Panc1 (cell line): ENCODE data around the gene SH3PXD2A. TPM values are rescaled to one million over a fixed set of nuclear protein-coding genes. Genes with fewer than 3 reads are reported as not detected.

ENCODE experiments used
- ATAC-seq: fragments of 200-7000 bp; cut with Tn5 transposase; 2 replicates; pipeline ENCODE4 v1.9.1; 2020; ENCODE audit warnings: mild to moderate bottlenecking, moderate library complexity
- BruUV-seq: library from RNA; stranded (reverse); fragments of 400-500 nt; replicated peaks from 2 replicates; lab custom pipeline; 2021; lab: Mats Ljungman, UMichigan
- CTCF ChIA-PET: fragments of 300-600 bp; sonication (Branson Sonifier 250); formaldehyde crosslinking; loops from one replicate; lab custom pipeline; 2022; ENCODE audit warnings: antibody characterized with exemption; lab: Charles Lee
- POLR2A ChIA-PET: fragments of 300-600 bp; sonication (Branson Sonifier 250); formaldehyde crosslinking; loops from one replicate; lab custom pipeline; 2022; ENCODE audit warnings: antibody characterized with exemption; lab: Charles Lee
- DNase-seq: peaks from one replicate; pipeline ENCODE4 v3.0.0-alpha.2; 2010; ENCODE audit warnings: low read depth, low spot score
- H3K27ac ChIP-seq: 2 replicates; pipeline ENCODE4 v1.5.1; 2011; ENCODE audit warnings: mild to moderate bottlenecking, low read length, inconsistent platforms
- H3K27me3 ChIP-seq: fragments of 200-500 bp; sonication (Bioruptor generic); 2 replicates; pipeline ENCODE4 v1.6.0; 2014; ENCODE audit warnings: low read length, inconsistent platforms; ENCODE audit not compliant: control insufficient read depth, insufficient read depth
- H3K36me3 ChIP-seq: fragments of 200-500 bp; sonication (Bioruptor generic); 2 replicates; pipeline ENCODE4 v1.5.1; 2014; ENCODE audit warnings: inconsistent platforms, mild to moderate bottlenecking, low read length, moderate library complexity; ENCODE audit not compliant: control insufficient read depth, insufficient read depth
- H3K4me1 ChIP-seq: 2 replicates; pipeline ENCODE4 v1.5.1; 2011; ENCODE audit warnings: inconsistent platforms, mild to moderate bottlenecking, low read length, moderate library complexity; ENCODE audit not compliant: control insufficient read depth, insufficient read depth
- H3K4me3 ChIP-seq, 2 experiments: 2 replicates each; pipeline ENCODE4 v1.5.1; 2011 to 2012; ENCODE audit warnings: low read depth in 2 of 2, low read length in 2 of 2, mild to moderate bottlenecking in 2 of 2, inconsistent platforms in 1 of 2, moderate library complexity in 1 of 2
- H3K9me3 ChIP-seq: fragments of 200-500 bp; sonication (Bioruptor generic); 2 replicates; pipeline ENCODE4 v1.5.1; 2014; ENCODE audit warnings: low read depth, mild to moderate bottlenecking, inconsistent platforms, low read length, moderate library complexity; ENCODE audit not compliant: control insufficient read depth, insufficient read depth
- POLR2AphosphoS5 ChIP-seq: IDR thresholded peaks from 2 replicates; pipeline ENCODE4 v1.6.1; 2012; ENCODE audit warnings: mild to moderate bottlenecking, low read depth, low read length, moderate library complexity
- SIN3A ChIP-seq: IDR thresholded peaks from 2 replicates; pipeline ENCODE4 v1.6.1; 2012; ENCODE audit warnings: low read depth, mild to moderate bottlenecking, low read length, moderate library complexity, borderline replicate concordance; ENCODE audit not compliant: insufficient read depth
- TCF7L2 ChIP-seq: IDR thresholded peaks from 2 replicates; pipeline ENCODE4 v1.6.1; 2011; ENCODE audit warnings: mild to moderate bottlenecking, low read depth, low read length, inconsistent platforms
- in situ Hi-C: cut with HindIII; loops from 2 replicates; pipeline ENCODE4 v1.10.0; 2016; ENCODE audit warnings: low sequenced_read_pairs, low pct_unique_long_range_greater_than_20kb
- intact Hi-C: fragments of 100-400 bp; cut with micrococcal nuclease; formaldehyde crosslinking; loops from one replicate; pipeline ENCODE4 v1.10.0; 2022; ENCODE audit not compliant: unreplicated experiment
- total RNA-seq: library from RNA; stranded (reverse); gene quantifications from one replicate; pipeline ENCODE4 v1.2.1, GENCODE V29; 2021; ENCODE audit not compliant: unreplicated experiment
- TF ChIP-seq, protein P1 (sequence below): fragments of 450-650 bp; IDR thresholded peaks from 2 replicates; pipeline ENCODE4 v1.5.1; 2017; ENCODE audit warnings: mild to moderate bottlenecking
- TF ChIP-seq, protein P2 (sequence below), 2 experiments: IDR thresholded peaks; 2 replicates each; pipeline ENCODE4 v1.6.1; 2011 to 2012; ENCODE audit warnings: low read depth in 2 of 2, control low read depth in 1 of 2, low read length in 1 of 2, mild to moderate bottlenecking in 1 of 2, moderate library complexity in 1 of 2; ENCODE audit not compliant: insufficient read depth in 1 of 2

SH3PXD2A gene
- total RNA-seq, 1 experiment from 2014 or later, result 5.7 TPM

- in situ Hi-C loops (no loop called here), intact Hi-C loops (no loop called here)
- Histone ChIP-seq H3K27me3 (peaks cover 11% of the 10 kb centered on the region), H3K27ac (no peak overlapping the region), H3K36me3 (no peaks in the 10 kb centered on the region), H3K9me3 (no peaks in the 10 kb centered on the region), H3K4me3 (no peak overlapping the region), H3K4me1 (no peaks in the 10 kb centered on the region)
- TF ChIP-seq TCF7L2, result no peak
- TF ChIP-seq, protein P1, sequence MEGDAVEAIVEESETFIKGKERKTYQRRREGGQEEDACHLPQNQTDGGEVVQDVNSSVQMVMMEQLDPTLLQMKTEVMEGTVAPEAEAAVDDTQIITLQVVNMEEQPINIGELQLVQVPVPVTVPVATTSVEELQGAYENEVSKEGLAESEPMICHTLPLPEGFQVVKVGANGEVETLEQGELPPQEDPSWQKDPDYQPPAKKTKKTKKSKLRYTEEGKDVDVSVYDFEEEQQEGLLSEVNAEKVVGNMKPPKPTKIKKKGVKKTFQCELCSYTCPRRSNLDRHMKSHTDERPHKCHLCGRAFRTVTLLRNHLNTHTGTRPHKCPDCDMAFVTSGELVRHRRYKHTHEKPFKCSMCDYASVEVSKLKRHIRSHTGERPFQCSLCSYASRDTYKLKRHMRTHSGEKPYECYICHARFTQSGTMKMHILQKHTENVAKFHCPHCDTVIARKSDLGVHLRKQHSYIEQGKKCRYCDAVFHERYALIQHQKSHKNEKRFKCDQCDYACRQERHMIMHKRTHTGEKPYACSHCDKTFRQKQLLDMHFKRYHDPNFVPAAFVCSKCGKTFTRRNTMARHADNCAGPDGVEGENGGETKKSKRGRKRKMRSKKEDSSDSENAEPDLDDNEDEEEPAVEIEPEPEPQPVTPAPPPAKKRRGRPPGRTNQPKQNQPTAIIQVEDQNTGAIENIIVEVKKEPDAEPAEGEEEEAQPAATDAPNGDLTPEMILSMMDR, result no peak
- no peak for TF ChIP-seq POLR2AphosphoS5
- TF ChIP-seq SIN3A, result no peak
- TF ChIP-seq, protein P2, sequence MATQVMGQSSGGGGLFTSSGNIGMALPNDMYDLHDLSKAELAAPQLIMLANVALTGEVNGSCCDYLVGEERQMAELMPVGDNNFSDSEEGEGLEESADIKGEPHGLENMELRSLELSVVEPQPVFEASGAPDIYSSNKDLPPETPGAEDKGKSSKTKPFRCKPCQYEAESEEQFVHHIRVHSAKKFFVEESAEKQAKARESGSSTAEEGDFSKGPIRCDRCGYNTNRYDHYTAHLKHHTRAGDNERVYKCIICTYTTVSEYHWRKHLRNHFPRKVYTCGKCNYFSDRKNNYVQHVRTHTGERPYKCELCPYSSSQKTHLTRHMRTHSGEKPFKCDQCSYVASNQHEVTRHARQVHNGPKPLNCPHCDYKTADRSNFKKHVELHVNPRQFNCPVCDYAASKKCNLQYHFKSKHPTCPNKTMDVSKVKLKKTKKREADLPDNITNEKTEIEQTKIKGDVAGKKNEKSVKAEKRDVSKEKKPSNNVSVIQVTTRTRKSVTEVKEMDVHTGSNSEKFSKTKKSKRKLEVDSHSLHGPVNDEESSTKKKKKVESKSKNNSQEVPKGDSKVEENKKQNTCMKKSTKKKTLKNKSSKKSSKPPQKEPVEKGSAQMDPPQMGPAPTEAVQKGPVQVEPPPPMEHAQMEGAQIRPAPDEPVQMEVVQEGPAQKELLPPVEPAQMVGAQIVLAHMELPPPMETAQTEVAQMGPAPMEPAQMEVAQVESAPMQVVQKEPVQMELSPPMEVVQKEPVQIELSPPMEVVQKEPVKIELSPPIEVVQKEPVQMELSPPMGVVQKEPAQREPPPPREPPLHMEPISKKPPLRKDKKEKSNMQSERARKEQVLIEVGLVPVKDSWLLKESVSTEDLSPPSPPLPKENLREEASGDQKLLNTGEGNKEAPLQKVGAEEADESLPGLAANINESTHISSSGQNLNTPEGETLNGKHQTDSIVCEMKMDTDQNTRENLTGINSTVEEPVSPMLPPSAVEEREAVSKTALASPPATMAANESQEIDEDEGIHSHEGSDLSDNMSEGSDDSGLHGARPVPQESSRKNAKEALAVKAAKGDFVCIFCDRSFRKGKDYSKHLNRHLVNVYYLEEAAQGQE (IDR thresholded peaks at IDR 0.05; ENCODE audit: insufficient read depth in 1 of 2, low read depth in 2 of 2, low read length in 1 of 2), result no peak
- BruUV-seq, result no TSS peak
- DNase-seq, result no peak
- POLR2A ChIA-PET, result no interaction called here
- CTCF ChIA-PET, result no interaction called here
- ATAC-seq, result no peak
These were observed 298.9 kb downstream of the SH3PXD2A start for GRCh38 chr10:103556383-103557007.

GRCh38 chr10:103555712-103556111 lies 299.7 kb downstream of the SH3PXD2A start:
- BruUV-seq, result no TSS peak
- no peak for ATAC-seq

More at GRCh38 chr10:103555712-103556111, 299.7 kb downstream of the SH3PXD2A start:
- no peak for TF ChIP-seq SIN3A
- TF ChIP-seq, protein P2 (IDR thresholded peaks at IDR 0.05; ENCODE audit: insufficient read depth in 1 of 2, low read depth in 2 of 2, low read length in 1 of 2), result no peak
- TF ChIP-seq TCF7L2, result no peak
- TF ChIP-seq, protein P1, result no peak
- TF ChIP-seq POLR2AphosphoS5, result no peak
- in situ Hi-C loops, result no loop called here
- Histone ChIP-seq H3K9me3 (no peaks in the 10 kb centered on the region), H3K27ac (no peak overlapping the region), H3K4me1 (no peaks in the 10 kb centered on the region), H3K36me3 (no peaks in the 10 kb centered on the region), H3K27me3 (peaks cover 14% of the 10 kb centered on the region), H3K4me3 (no peak overlapping the region)
- intact Hi-C loops, result no loop called here
- ChIA-PET POLR2A (no interaction called here), CTCF (no interaction called here)
- DNase-seq, result no peak
